IPS DF 4.7 (cell line): Measurements from ENCODE around the gene CDC123.
"Not testable (repeated sequence)": the region's sequence is repeated elsewhere in the genome, so short reads cannot be mapped to it uniquely, and the experiment has no call there.

ENCODE experiments used
- DNase-seq: peaks from one replicate; pipeline ENCODE4 v3.0.0-alpha.2; 2013; ENCODE audit warnings: low spot score; ENCODE audit errors: extremely low read depth

Gene CDC123, protein sequence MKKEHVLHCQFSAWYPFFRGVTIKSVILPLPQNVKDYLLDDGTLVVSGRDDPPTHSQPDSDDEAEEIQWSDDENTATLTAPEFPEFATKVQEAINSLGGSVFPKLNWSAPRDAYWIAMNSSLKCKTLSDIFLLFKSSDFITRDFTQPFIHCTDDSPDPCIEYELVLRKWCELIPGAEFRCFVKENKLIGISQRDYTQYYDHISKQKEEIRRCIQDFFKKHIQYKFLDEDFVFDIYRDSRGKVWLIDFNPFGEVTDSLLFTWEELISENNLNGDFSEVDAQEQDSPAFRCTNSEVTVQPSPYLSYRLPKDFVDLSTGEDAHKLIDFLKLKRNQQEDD

DNA sequence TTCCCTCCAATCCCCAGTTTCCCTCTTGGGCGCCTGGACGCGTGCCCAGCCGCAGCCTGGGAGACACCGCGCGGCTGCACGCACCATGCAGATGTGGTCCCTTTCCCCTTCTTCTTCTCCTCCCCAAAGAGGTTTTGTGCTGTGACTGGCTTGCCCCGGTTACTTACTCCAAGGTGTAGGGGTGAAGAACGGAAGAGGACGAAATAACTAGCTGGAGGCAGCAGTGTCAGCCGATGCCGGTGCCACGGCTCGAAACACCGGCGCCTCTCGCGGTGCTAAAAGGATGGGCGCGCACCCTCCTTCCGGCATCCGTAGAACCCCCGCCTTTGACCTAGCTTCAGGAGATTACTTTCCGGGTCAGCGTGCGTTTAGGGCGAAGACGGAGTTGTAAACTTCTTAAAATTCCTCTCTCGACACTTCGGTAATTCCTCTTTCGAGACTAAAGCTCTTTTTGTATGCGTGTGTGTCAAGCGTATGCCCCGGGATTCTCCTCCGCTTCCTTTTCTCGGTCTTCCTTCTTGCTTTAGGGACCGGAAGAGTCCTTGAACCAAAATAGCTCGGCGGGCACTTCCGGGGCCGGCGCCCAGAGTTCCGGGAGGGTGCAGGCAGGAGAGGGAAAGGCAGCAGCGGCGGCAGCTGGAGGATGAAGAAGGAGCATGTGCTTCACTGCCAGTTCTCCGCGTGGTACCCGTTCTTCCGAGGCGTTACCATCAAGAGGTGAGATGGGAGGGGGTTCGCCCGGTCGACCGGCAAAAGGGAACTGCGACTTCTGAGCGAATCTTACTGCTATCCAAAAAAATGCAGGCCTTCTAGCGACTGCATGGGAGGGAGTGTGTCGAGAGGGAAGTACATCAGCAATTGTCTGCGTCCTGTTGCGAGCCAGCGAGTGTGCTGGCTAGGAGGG lies at the start of gene CDC123, which contains the start of gene NUDT5:
Gene CDC123 (plus strand): TSS at position 586 of the 904 bp plus-strand sequence. CDS start 58 bp downstream, at position 644.
Gene NUDT5 (minus strand): TSS at position 289 of the 904 bp plus-strand sequence. CDS start 9,600 bp downstream, outside the sequence.
- DNase-seq: peak; percentile 51

DNA sequence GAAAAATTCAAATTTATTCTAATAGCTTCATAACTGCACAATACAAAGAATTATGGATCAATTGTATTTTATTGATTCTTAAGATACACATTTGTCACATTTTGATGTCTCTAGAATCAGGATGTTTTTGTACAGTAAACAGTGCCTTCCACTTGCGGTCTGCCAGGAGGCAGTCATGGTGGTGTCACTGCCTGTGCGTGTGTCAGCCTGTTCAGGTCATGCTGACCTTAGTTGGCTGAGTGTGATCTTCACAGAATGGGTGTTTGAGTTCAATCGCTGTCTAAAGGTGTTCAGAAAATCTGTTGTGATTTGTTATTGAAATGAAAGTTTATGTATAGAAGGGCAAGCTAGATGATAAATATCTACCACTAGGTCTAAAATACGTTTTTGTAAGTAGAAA lies 45.8 kb upstream of the CDC123 start:
- no peak for DNase-seq

DNA sequence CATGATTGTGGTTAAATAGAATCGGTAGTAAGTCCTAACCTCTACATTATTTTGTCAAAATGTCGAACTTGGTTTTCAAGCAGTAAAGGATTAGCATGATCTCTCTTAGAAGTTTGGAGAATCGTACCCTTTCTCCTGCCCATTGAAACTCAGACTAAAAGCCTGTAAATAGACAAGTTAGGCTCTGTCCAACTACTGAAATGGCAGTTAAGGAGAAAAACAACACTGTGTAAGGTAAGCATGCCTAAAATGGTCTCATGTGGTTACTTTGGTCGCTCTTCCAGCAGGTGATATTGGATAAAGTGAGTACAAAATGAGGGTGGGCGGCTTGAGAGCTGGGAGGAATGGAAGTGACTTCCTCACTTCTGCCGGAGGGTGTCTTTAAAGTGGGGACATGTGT lies 41.5 kb upstream of the CDC123 start:
- DNase-seq: no peak

DNA sequence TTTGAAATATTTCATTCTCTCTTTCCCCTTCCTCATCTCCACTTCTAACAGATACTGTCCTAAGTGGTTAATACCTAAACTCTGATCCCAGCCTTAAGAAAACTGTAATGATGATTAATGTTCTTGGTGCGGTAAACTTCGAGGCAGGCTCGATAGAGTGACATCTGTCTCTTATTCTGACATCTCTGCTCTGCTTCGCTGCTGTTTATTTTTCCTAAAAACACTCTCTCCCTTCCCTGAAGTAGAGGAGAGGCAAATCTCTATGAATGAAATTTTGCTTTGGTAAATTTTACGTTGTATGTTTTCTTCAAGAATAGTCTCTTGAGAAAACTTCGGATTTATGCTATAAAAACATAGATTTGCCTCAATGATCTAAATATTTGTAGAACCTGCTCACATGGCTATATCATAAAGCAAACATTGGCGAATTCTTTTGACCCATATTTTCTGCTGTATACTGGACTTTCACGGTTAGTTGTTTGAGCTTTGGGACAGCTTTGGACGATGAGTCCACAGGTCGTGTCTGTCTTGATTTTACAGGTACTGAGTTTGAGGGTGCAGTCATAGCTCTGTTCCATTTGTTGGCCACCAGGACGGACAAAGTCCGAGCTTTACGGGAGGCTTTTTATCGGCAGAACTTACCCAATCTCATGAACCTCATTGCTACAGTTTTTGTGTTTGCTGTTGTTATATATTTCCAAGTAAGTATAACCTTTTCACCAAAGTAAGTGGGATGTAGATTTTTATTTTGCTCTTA lies 39.4 kb upstream of the CDC123 start:
- DNase-seq: no peak

DNA sequence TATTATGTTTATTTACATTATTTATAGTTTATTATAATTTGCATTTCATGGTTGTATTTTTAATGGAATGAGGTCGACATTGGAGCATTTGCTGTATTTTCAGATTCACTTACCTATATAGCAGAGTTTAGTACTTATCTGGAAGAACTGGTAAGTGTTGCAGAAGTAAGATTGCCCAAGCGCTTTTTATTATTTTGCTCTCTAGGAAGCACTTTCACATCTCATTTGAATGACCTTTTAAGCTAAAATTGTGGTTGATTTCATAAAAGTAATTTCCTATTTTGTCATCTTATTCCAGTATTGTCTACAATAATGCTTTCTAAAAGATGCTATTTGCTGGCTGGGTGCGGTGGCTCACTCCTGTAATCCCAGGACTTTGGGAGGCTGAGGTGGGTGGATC lies 37.9 kb upstream of the CDC123 start:
- no peak for DNase-seq

DNA sequence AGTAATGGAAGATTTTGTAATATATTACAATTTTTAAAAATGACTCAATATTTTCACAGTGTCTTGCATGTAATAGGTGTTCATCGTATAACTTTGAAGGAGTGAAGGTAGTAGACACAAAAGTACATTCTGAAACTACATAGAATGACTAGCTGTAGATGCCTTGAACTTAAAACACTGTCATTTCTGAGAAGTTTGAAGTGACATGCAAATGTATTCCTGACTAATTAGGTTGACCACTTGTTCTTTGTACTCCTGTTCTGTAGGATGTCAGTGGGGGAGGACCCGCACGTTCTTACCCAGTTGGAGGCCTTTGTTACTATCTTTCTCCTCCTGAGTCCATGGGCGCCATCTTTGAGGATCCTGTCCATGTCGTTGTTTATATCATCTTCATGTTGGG lies 35.3 kb upstream of the CDC123 start:
- DNase-seq: no peak

DNA sequence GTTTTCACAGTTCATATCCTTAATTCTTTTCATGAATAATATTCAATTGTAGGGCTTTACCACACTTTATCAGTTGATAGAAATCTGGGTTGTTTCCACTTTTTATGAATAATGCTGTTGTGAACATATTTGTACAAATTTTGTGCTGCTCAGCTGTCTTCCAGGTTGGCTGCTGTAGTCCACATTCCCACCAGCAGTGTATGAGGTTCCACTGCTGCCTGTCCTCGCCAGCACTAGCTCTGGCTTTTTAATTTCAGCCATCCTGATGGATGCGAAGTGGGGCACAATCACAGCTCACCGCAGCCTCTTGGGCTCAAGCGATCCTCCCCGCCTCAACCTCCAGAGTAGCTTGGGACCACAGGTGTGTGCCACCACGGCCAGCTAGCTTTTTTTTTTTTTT lies 33.1 kb upstream of the CDC123 start:
- DNase-seq: no peak

DNA sequence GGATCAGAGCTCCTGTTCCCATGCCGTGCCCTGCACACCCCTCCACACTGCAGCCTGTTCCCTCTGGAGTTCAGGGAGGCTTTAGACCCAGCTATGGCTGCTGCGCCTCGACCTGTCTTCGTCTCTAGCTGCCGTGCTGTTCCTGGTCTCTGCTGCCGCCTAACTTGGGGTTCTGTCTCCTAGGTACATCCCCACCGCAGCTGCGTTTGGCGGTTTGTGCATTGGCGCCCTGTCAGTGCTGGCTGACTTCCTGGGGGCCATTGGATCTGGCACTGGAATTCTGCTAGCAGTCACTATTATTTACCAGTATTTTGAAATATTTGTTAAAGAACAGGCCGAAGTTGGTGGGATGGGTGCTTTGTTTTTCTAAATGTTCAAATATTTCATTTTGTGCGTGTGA lies 31.9 kb upstream of the CDC123 start:
- no peak for DNase-seq

DNA sequence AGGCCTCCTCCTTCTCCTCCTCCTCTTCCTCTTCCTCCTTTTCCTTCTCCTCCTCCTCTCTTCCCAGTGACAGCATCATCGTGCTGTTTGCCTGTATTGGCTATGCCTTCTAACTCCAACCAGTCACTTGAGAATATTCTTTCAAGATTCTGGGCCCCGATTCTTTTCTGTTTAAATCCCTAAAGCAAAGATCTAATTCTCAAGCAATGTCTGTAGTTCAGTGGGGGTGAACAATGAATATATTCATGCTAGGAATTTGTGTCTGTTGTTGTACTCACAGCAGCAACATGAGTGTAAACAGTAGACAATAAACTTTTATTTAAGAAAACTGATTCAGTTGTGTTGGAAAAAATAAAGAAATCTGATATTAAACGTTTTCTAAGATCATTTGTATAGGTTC lies 31.0 kb upstream of the CDC123 start:
- DNase-seq: no peak

DNA sequence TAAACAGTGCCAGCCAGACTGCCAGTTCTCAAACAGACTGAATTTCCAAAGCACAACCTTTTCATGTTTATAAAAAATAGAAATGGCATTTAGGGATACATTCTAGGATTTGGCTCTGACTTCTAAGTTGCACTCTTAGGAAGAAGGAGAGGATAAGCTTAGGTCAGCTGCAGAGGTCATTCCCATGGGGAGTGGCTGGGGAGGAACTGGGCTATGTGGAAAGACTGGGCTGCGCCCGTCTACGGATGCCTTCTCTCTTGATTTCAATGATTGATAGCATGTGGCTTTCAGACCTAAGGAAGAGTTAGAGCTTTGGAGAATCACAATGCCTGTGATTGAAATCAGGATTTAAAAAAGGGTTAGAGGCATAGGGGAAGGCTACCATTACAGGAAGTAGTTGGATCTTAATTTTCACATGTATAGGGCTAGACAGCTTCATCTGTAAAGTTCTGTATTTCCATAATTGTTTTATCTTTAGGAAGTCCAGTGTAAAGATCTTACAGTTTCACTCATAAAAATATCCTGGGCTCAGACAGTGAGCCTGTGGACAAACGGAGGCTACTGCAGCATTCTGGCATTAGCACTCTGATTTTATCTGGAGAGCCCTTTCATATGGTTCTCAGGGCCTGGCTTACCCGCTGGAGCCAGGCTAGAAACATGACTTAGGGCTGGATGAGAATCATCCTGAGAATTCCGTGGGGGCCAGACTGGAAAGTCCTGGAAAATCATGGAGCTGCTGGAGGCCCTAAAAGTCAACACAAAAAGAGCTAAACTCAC lies 29.8 kb upstream of the CDC123 start:
- no peak for DNase-seq

DNA sequence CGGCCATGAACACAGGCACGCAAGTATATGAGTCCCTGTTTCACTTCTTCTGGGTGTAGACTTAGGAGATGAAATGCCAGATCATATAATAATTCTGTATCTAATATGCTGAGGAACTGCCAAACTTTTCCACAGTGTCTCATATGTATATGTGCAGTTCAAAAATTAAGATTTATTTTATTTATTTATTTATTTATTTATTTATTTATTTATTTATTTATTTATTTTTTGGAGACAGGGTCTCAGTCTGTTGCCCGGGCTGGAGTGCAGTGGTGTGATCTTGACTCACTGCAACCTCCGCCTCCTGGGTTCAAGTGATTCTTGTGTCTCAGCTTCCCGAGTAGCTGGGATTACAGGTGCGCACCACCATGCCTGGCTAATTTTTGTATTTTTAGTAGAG lies 24.5 kb upstream of the CDC123 start:
- DNase-seq: not testable (repeated sequence)

DNA sequence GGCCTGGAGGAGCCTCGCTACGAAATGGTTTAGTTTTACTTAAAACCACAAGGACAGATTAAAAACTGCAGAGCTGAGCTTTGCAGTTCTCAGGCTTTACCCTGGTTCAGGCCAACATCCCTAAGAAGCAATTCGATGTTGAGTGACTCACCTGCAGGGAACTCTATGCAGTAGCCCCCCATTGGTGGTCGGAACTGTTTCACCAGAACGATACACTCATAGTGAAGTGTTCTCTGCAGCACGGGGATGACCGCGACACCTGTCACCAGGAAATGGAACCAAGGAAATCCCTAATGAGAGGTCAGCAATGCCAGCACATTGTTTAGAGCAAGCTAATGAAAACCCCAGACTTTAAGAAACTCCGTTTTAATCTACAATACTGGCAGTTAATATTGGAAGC lies 18.3 kb upstream of the CDC123 start:
- no peak for DNase-seq

DNA sequence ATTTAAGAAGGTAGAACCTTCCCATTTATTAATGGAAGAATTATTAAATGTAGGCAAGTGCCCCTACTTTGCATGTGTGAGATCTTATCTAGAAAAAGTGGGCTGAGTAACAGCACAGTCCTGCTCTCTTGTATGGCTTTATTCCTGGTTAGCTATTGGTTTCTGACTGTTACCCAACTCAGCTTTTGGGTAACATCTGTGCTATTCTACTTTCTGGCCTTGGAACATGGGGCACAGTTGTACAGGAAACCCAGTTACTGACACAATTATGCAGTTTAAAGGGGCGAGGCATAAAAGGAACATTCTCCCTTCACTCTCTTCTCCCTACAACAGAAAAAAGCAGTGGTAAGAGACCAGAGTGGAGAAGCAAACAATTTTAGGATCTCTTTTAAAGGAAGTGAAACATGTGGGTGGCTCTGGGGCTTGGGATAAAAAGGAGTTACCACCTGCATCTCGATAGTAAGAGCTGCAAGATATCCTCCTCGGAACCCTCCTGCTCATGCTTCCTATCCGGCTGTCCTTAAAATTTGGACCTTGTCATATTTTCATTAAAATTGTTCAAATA lies 16.3 kb upstream of the CDC123 start:
- DNase-seq: no peak

DNA sequence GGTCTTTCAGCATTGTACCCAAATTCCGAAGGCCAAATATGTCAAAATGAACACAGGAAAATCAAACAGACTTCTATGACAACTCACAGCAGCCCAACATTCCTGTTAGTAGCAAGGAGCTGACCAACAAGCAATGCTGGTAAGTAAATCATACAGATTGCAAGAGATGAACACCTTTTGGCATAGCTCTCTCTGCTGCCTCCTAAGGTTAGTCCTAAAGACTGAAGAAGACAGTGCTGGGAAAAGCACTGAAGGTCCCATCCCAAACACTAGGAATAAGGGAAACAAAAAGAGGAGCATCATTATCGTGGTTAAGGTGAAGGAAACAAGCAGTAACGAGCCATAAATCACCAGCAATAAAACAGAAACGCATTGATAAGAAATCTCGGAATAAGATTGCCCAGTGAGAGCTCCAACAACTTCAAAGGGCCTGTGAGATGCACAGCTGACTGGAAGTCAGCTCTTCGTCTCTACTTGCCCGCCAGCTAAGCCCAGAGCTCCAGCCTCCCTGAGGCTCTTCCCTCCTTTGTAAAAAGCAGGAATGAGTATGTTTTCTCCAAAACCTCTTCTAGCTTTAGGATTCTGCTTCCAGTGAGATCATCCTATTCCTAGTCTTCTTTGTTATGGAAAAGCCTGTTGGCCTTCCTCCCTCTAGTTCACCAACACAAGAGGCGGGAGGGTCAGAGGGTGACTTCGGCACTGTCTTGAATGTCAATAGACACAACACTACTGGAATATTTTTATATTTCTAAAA lies 15.6 kb upstream of the CDC123 start:
- DNase-seq: no peak

DNA sequence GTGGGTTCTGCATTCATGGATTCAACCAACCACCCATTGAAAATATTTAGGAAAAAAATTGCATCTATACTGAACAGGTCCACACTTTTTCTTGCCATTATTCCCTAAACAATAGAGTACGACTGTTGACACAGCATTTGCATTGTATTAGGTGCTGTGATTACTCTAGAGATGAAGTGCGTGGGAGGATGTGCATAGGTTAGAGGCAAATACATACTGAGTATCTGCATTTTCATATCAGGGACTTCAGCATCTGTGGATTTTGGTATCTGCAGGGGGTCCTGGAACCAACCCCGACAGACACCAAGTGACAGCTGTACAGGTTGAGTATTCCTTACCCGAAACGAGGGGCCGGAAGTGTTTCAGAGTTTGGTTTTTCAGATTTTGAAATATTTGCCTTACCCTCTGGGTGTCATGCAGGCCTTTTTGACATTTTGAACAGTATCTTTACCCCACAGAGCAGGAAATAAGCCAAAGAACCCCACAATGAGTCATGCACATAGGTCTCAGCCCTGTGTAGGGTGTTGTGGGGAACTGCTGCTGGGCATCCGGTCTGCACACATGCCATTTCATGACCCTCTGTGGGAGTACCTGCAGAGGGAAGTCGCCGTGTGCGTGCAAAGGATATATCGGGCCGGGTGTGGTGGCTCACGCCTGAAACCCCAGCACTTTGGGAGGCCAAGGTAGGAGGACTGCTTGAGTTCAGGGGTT lies 14.8 kb upstream of the CDC123 start:
- DNase-seq: no peak

DNA sequence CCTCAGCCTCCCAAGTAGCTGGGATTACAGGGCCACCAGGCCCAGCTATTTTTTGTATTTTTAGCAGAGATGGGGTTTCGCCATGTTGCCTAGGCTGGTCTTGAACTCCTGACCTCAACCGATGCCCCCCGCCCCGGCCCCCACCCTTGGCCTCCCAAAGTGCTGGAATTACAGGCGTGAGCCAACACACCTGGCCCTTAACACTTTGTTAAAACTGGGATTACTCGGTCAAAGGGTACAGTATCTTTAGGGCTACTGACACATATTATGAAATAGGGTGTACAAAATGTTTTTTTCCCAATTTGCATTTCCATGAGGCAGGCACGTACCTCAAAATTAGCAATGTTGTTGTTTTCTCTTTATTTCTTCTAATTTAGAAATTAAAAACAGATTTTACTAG lies 11.8 kb upstream of the CDC123 start:
- DNase-seq: no peak

DNA sequence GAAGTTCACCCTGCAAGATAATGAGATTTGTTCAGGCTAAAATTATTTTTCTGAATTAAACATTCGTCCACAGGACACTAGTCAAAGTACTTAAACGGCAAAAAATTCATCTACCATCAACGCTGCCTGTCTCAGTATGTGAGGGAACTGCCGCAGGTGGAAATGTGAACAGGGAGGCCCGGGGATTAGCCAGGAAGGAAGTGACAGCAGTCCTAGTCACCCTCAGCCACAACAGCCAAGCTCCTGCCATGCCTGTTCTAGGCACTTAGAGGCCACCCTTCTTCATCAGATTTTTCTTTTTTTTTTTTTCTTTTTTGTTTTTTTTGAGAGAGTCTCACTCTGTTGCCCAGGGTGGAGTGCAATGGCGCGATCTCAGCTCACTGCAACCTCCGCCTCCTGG lies 9.7 kb upstream of the CDC123 start:
- no peak for DNase-seq

DNA sequence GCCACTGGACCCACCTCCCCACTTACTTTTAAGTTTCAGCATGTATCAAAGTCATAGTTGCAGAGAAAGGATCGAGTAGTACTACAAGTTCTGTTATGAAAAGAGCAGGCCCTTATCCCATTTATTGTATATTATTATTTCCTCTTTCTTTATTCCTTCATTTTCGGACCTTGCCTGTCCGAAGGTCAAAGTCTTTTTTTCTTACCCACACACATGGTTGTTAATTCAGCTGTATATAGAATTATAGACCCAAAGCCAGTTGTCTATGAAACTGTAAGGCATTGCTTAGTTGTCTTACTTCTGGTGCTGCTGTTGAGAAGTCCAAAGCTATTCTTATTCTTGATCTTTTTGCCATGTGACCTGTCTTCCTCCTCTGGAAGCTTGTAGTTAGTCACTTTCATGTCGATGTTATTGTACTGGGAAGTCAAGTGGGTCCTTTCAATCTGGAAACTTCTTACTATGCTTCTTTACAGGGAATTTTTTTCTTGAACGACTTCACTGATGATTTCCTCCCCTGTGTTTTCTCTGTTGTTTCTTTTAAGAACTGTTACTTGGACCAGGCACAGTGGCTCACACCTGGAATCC lies 8.6 kb upstream of the CDC123 start:
- no peak for DNase-seq

DNA sequence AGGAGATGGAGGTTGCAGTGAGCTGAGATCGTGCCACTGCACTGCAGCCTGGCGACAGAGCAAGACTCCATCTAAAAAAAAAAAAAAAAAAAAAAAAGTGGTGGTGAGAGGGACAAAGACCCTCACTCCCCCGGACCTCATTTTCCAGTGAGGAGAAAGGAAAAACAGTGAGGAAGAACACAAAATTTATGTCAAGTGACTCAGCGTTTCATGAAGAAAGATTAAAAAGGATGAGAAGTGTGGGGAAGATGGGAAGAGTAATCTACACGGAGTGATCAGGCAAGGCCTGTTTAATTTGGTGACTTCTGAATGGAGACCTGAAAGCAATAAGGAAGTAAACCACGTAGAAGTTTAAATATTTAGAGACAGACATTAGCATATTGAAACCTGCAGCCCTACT lies 7.3 kb upstream of the CDC123 start:
- no peak for DNase-seq
